ENCODE measurements around the gene PURB.

- TF ChIP-seq CTCF (conservative IDR thresholded peaks at IDR 0.05; ENCODE audit: low read length) (no peak), EZH2phosphoT487 (IDR thresholded peaks at IDR 0.05; ENCODE audit: borderline replicate concordance) (no peak)
Measured at GRCh38 chr7:44894888-44895580, 9.7 kb upstream of the PURB start.
